Measurements from ENCODE around the gene ZNF674. TPM values are rescaled to one million over a fixed set of nuclear protein-coding genes. Genes with fewer than 3 reads are reported as not detected.

ZNF674 gene
- total RNA-seq, 1 donor from 2014 or later, result 5.2 TPM

GRCh38 chrX:46574774-46575381 is 29.7 kb upstream of the ZNF674 start:
- no peak for DNase-seq (ENCODE audit: extremely low spot score in 2 of 2)
- Histone ChIP-seq H3K36me3 (no peaks in the 10 kb centered on the region), H3K9me3 (no peaks in the 10 kb centered on the region), H3K4me1 (no peaks in the 10 kb centered on the region), H3K27ac (peak overlapping the region; percentile 66), H3K4me3 (peak overlapping the region; percentile 57 to 63), H3K27me3 (no peaks in the 10 kb centered on the region)
- intact Hi-C loops (cut with DNase I), result no loop called here
- TF ChIP-seq POLR2A (IDR thresholded peaks at IDR 0.05) (no peak), CTCF (IDR thresholded peaks at IDR 0.05) (no peak), POLR2AphosphoS5 (IDR thresholded peaks at IDR 0.05; ENCODE audit: insufficient read depth in 1 of 2, low read depth in 1 of 2) (no peak)

GRCh38 chrX:46573892-46574773 is 28.9 kb upstream of the ZNF674 start:
- Histone ChIP-seq H3K27ac (peak overlapping the region; percentile 66), H3K4me3 (peak overlapping the region; percentile 57 to 63), H3K36me3 (no peaks in the 10 kb centered on the region), H3K9me3 (no peaks in the 10 kb centered on the region), H3K4me1 (no peaks in the 10 kb centered on the region), H3K27me3 (no peaks in the 10 kb centered on the region)
- TF ChIP-seq POLR2AphosphoS5 (IDR thresholded peaks at IDR 0.05; ENCODE audit: insufficient read depth in 1 of 2, low read depth in 1 of 2) (peak in 1 of 2 donors; percentile 18), CTCF (IDR thresholded peaks at IDR 0.05) (no peak)
- DNase-seq (ENCODE audit: extremely low spot score in 2 of 2), result no peak
- intact Hi-C loops (cut with DNase I), result no loop called here

GRCh38 chrX:46573331-46573891 is 28.2 kb upstream of the ZNF674 start, which contains the start of gene CHST7:
Gene CHST7 (plus strand): TSS chrX:46573765. CDS start chrX:46573932, 167 bp downstream.
- Histone ChIP-seq H3K4me3 (peak within 1 kb of the TSS; percentile 57 to 63), H3K36me3 (no peaks in the 10 kb centered on the region), H3K9me3 (no peaks in the 10 kb centered on the region), H3K4me1 (no peaks in the 10 kb centered on the region), H3K27ac (peak within 1 kb of the TSS; percentile 66), H3K27me3 (no peaks in the 10 kb centered on the region)
- intact Hi-C loops (cut with DNase I), result no loop called here
- DNase-seq (ENCODE audit: extremely low spot score in 2 of 2), result no peak
- peak in 1 of 2 donors; percentile 57 for TF ChIP-seq POLR2A (IDR thresholded peaks at IDR 0.05)
- peak in 1 of 2 donors; percentile 80 for TF ChIP-seq POLR2AphosphoS5 (IDR thresholded peaks at IDR 0.05; ENCODE audit: insufficient read depth in 1 of 2, low read depth in 1 of 2)
- TF ChIP-seq CTCF (IDR thresholded peaks at IDR 0.05), result peak in 1 of 3 experiments; percentile 11

- TF ChIP-seq POLR2AphosphoS5 (IDR thresholded peaks at IDR 0.05; ENCODE audit: insufficient read depth in 1 of 2, low read depth in 1 of 2), result no peak
- TF ChIP-seq POLR2A (IDR thresholded peaks at IDR 0.05), result no peak
- no peak for TF ChIP-seq CTCF (IDR thresholded peaks at IDR 0.05)
- intact Hi-C loops (cut with DNase I), result no loop called here
- Histone ChIP-seq H3K27ac (no peak overlapping the region), H3K9me3 (no peaks in the 10 kb centered on the region), H3K4me1 (no peaks in the 10 kb centered on the region), H3K36me3 (no peaks in the 10 kb centered on the region), H3K4me3 (no peak overlapping the region), H3K27me3 (no peaks in the 10 kb centered on the region)
- DNase-seq (ENCODE audit: extremely low spot score in 2 of 2), result no peak
These were observed 27.2 kb upstream of the ZNF674 start for GRCh38 chrX:46572340-46572936.
